GM12873 (cell line): Measurements from ENCODE around the gene ITFG1.

Experiments
- CTCF ChIP-seq: IDR thresholded peaks from 2 replicates; pipeline ENCODE4 v1.5.1; 2012; ENCODE audit warnings: low read depth, mild to moderate bottlenecking, moderate library complexity, low read length, control low read depth; ENCODE audit not compliant: insufficient read depth; ENCODE audit errors: missing control alignments

The ITFG1 gene

GRCh38 chr16:47387026-47387734, 73.7 kb downstream of the ITFG1 start:
- no peak for TF ChIP-seq CTCF

GRCh38 chr16:47386201-47386718, 74.6 kb downstream of the ITFG1 start:
- no peak for TF ChIP-seq CTCF

- no peak for TF ChIP-seq CTCF
Observed at GRCh38 chr16:47382362-47382761, 78.5 kb downstream of the ITFG1 start.

GRCh38 chr16:47377154-47377553, 83.7 kb downstream of the ITFG1 start:
- no peak for TF ChIP-seq CTCF

- no peak for TF ChIP-seq CTCF
Observed at GRCh38 chr16:47375423-47375822, 85.4 kb downstream of the ITFG1 start.

- no peak for TF ChIP-seq CTCF
Observed at GRCh38 chr16:47374629-47375028, 86.2 kb downstream of the ITFG1 start.

- no peak for TF ChIP-seq CTCF
Observed at GRCh38 chr16:47371271-47372014, 89.4 kb downstream of the ITFG1 start.
